ENCODE measurements around the gene LINC01488.

The LINC01488 gene

DNA sequence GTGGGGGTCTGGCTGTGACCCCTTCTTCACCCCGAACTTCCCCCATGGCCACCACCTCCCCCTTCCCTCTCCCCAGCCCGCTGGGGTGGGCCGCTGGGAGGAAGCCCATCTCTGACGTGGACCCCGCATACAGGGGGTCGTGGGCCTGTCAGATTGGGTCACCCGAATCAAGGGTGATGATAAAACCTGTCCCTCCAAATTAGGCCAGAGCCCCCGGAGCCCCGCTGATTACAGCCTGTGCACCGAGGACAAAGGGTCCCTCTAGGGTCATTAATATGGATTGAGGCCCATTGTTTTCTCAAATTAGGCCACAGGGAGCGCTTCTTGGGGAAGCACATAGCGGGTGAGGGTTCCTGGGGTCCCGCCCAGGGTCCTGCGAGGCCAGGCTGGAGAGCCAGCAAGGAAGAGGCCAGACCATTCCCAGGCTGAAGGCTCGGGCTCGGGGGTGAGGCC, 4.9 kb upstream of the LINC01488 start:
- H3K9ac ChIP-seq (ENCODE audit: low read length), result no peak overlapping the region
- H4K20me1 ChIP-seq (ENCODE audit: low read depth, low read length), result no peaks in the 10 kb centered on the region
- no peak overlapping the region for H3K27ac ChIP-seq (ENCODE audit: low read depth, low read length)
- H3K9me3 ChIP-seq (ENCODE audit: insufficient read depth, low read length), result no peaks in the 10 kb centered on the region
- H3K4me3 ChIP-seq (ENCODE audit: insufficient read depth, low read length, poor library complexity, severe bottlenecking), result no peak overlapping the region
- H3K4me2 ChIP-seq (ENCODE audit: low read depth, low read length, poor library complexity, severe bottlenecking), result no peak overlapping the region
- H3K27me3 ChIP-seq (ENCODE audit: low read length), result no peaks in the 10 kb centered on the region
- no peaks in the 10 kb centered on the region for H3K79me2 ChIP-seq (ENCODE audit: insufficient read depth, low read length)
- no peaks in the 10 kb centered on the region for H3K36me3 ChIP-seq (ENCODE audit: low read length)
- H3K9me2 ChIP-seq (replicated peaks; ENCODE audit: insufficient read depth, low read length), result no peaks in the 10 kb centered on the region
- H2AFZ ChIP-seq (ENCODE audit: low read depth, low read length, severe bottlenecking), result no peak overlapping the region
- H3F3A ChIP-seq (ENCODE audit: insufficient read depth), result no peaks in the 10 kb centered on the region
- TF ChIP-seq, protein P1, sequence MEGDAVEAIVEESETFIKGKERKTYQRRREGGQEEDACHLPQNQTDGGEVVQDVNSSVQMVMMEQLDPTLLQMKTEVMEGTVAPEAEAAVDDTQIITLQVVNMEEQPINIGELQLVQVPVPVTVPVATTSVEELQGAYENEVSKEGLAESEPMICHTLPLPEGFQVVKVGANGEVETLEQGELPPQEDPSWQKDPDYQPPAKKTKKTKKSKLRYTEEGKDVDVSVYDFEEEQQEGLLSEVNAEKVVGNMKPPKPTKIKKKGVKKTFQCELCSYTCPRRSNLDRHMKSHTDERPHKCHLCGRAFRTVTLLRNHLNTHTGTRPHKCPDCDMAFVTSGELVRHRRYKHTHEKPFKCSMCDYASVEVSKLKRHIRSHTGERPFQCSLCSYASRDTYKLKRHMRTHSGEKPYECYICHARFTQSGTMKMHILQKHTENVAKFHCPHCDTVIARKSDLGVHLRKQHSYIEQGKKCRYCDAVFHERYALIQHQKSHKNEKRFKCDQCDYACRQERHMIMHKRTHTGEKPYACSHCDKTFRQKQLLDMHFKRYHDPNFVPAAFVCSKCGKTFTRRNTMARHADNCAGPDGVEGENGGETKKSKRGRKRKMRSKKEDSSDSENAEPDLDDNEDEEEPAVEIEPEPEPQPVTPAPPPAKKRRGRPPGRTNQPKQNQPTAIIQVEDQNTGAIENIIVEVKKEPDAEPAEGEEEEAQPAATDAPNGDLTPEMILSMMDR (IDR thresholded peaks at IDR 0.05; ENCODE audit: insufficient read depth, low read length, poor library complexity, severe bottlenecking), result no peak
- TF ChIP-seq EZH2phosphoT487 (conservative IDR thresholded peaks at IDR 0.05; ENCODE audit: low read length), result no peak

DNA sequence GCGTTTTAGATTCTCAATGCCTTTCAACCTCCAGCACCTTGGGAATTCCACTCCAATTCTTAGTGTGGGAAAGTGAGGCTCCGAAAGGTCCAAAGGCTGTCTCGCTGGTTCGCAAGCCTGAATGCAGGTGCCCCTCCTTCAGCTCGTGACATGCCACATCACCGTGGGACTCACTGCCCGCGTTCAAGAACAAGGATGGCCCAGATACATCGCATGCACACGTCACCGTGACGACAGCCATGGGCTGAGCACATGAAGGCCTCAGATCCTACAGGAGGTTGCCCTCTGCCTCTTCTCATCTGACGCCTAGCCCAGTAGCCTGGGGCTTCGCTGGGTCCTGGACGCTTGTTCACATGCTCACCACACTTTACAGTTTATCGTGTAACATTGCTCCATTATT, 4.4 kb upstream of the LINC01488 start:
- Histone ChIP-seq H3K9me2 (replicated peaks; ENCODE audit: insufficient read depth, low read length) (no peaks in the 10 kb centered on the region), H3K79me2 (ENCODE audit: insufficient read depth, low read length) (no peaks in the 10 kb centered on the region), H3F3A (ENCODE audit: insufficient read depth) (no peaks in the 10 kb centered on the region), H3K27me3 (ENCODE audit: low read length) (no peaks in the 10 kb centered on the region), H2AFZ (ENCODE audit: low read depth, low read length, severe bottlenecking) (no peak overlapping the region), H3K9me3 (ENCODE audit: insufficient read depth, low read length) (no peaks in the 10 kb centered on the region), H3K4me3 (ENCODE audit: insufficient read depth, low read length, poor library complexity, severe bottlenecking) (no peak overlapping the region), H3K9ac (ENCODE audit: low read length) (no peak overlapping the region), H3K27ac (ENCODE audit: low read depth, low read length) (no peak overlapping the region), H4K20me1 (ENCODE audit: low read depth, low read length) (no peaks in the 10 kb centered on the region), H3K36me3 (ENCODE audit: low read length) (no peaks in the 10 kb centered on the region), H3K4me2 (ENCODE audit: low read depth, low read length, poor library complexity, severe bottlenecking) (no peak overlapping the region)
- TF ChIP-seq, protein P1 (IDR thresholded peaks at IDR 0.05; ENCODE audit: insufficient read depth, low read length, poor library complexity, severe bottlenecking), result no peak
- TF ChIP-seq EZH2phosphoT487 (conservative IDR thresholded peaks at IDR 0.05; ENCODE audit: low read length), result no peak

DNA sequence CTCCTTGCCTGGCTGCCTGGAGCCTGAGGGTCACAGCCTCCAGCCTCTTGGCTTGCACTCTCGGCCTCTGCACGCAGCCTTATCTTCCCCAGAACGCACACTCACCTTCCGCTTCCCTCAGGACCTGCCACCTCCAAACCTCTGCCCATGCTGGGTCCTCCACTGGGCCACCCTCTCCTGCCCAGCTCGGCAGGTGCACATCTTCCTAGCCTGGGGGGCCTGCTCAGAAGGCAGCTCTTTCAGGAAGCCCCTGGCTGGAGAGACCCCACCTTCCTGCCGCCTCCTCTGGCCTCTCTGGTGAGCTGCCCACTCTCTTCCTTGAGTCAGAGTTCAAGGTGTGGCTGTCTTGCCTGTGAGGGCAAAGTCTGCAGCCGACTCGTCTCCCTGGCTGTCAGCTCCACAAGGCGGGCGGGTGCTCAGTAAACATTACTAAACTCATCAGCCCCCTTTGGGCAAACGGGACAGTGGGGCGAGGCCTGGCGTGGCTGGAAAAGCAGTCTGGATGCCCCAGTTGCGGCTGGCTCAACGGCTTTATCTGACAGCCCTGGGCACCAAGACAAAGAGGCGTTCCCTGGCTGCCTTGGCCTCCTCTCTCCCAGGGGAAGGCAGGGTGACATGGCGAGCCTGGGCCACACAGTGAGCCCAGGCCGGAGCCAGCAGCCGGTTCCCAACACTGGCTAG, 1.7 kb upstream of the LINC01488 start:
- TF ChIP-seq, protein P1 (IDR thresholded peaks at IDR 0.05; ENCODE audit: insufficient read depth, low read length, poor library complexity, severe bottlenecking), result no peak
- no peak for TF ChIP-seq EZH2phosphoT487 (conservative IDR thresholded peaks at IDR 0.05; ENCODE audit: low read length)
- no peaks in the 10 kb centered on the region for H3K79me2 ChIP-seq (ENCODE audit: insufficient read depth, low read length)
- no peaks in the 10 kb centered on the region for H3K9me2 ChIP-seq (replicated peaks; ENCODE audit: insufficient read depth, low read length)
- H2AFZ ChIP-seq (ENCODE audit: low read depth, low read length, severe bottlenecking), result no peak overlapping the region
- H3K36me3 ChIP-seq (ENCODE audit: low read length), result no peaks in the 10 kb centered on the region
- no peaks in the 10 kb centered on the region for H3F3A ChIP-seq (ENCODE audit: insufficient read depth)
- no peaks in the 10 kb centered on the region for H3K9me3 ChIP-seq (ENCODE audit: insufficient read depth, low read length)
- no peaks in the 10 kb centered on the region for H3K27me3 ChIP-seq (ENCODE audit: low read length)
- H3K9ac ChIP-seq (ENCODE audit: low read length), result no peak overlapping the region
- no peak overlapping the region for H3K4me2 ChIP-seq (ENCODE audit: low read depth, low read length, poor library complexity, severe bottlenecking)
- no peaks in the 10 kb centered on the region for H4K20me1 ChIP-seq (ENCODE audit: low read depth, low read length)
- no peak overlapping the region for H3K27ac ChIP-seq (ENCODE audit: low read depth, low read length)
- H3K4me3 ChIP-seq (ENCODE audit: insufficient read depth, low read length, poor library complexity, severe bottlenecking), result no peak overlapping the region

Measured in SU-DHL-6 (cell line).